MM.1S (cell line): Measurements from ENCODE around the gene CDK6.

Source experiments
- DNase-seq: peaks from one replicate; pipeline ENCODE4 v3.0.0-alpha.2; 2015
- H2AFZ ChIP-seq: fragments of 300-600 bp; sonication (generic); 2 replicates; pipeline ENCODE4 v1.6.0; 2016; ENCODE audit warnings: antibody characterized with exemption, low read length
- H3F3A ChIP-seq: fragments of 300-600 bp; sonication (generic); 2 replicates; pipeline ENCODE4 v1.6.1; 2016; ENCODE audit warnings: mild to moderate bottlenecking, antibody characterized with exemption, low read length, moderate library complexity, mixed read lengths; ENCODE audit not compliant: insufficient read depth
- H3K27ac ChIP-seq: fragments of 300-600 bp; sonication (generic); 2 replicates; pipeline ENCODE4 v1.5.1; 2016; ENCODE audit warnings: mild to moderate bottlenecking, low read length
- H3K27me3 ChIP-seq: fragments of 300-600 bp; sonication (generic); replicated peaks from 2 replicates; pipeline ENCODE4 v1.6.0; 2016; ENCODE audit warnings: low read length; ENCODE audit not compliant: insufficient read depth
- H3K36me3 ChIP-seq: fragments of 300-600 bp; sonication (generic); replicated peaks from 2 replicates; pipeline ENCODE4 v1.6.1; 2016; ENCODE audit warnings: mild to moderate bottlenecking, low read length, mixed read lengths; ENCODE audit not compliant: insufficient read depth
- H3K4me1 ChIP-seq: fragments of 300-600 bp; sonication (generic); 2 replicates; pipeline ENCODE4 v1.6.1; 2016; ENCODE audit warnings: low read length, mixed read lengths
- H3K4me2 ChIP-seq: fragments of 300-600 bp; sonication (generic); 2 replicates; pipeline ENCODE4 v1.6.0; 2016; ENCODE audit warnings: low read depth, low read length
- H3K4me3 ChIP-seq: fragments of 300-600 bp; sonication (generic); 2 replicates; pipeline ENCODE4 v1.5.1; 2016; ENCODE audit warnings: low read length, mixed read lengths
- H3K79me2 ChIP-seq: fragments of 300-600 bp; sonication (generic); 2 replicates; pipeline ENCODE4 v1.6.1; 2016; ENCODE audit warnings: mixed run types, low read length, mixed read lengths
- H3K9ac ChIP-seq: fragments of 300-600 bp; sonication (generic); 2 replicates; pipeline ENCODE4 v1.6.1; 2016; ENCODE audit warnings: low read length, mixed read lengths
- H3K9me2 ChIP-seq: fragments of 300-600 bp; sonication (generic); replicated peaks from 2 replicates; pipeline ENCODE4 v1.6.1; 2016; ENCODE audit warnings: mild to moderate bottlenecking, low read length, mixed read lengths; ENCODE audit not compliant: insufficient read depth
- H3K9me3 ChIP-seq: fragments of 300-600 bp; sonication (generic); replicated peaks from 2 replicates; pipeline ENCODE4 v1.6.1; 2016; ENCODE audit warnings: mild to moderate bottlenecking, low read length, mixed read lengths; ENCODE audit not compliant: insufficient read depth
- H4K20me1 ChIP-seq: fragments of 300-600 bp; sonication (generic); 2 replicates; pipeline ENCODE4 v1.6.1; 2016; ENCODE audit warnings: mild to moderate bottlenecking, low read length, moderate library complexity, mixed read lengths; ENCODE audit not compliant: insufficient read depth
- CTCF ChIP-seq: fragments of 300-600 bp; sonication (generic); IDR thresholded peaks from 2 replicates; pipeline ENCODE4 v1.5.1; 2016; ENCODE audit warnings: antibody characterized with exemption, low read length, mixed read lengths
- EZH2 ChIP-seq: fragments of 300-600 bp; sonication (generic); optimal IDR thresholded peaks from 2 replicates; pipeline ENCODE3; 2017; ENCODE audit warnings: low read depth, mild to moderate bottlenecking, antibody characterized with exemption, low read length, mixed read lengths
- EZH2phosphoT487 ChIP-seq: fragments of 300-600 bp; sonication (generic); IDR thresholded peaks from 2 replicates; pipeline ENCODE4 v1.6.1; 2018; ENCODE audit warnings: antibody characterized with exemption, low read length

Gene CDK6

GRCh38 chr7:92737706-92738105, 98.7 kb downstream of the CDK6 start:
- Histone ChIP-seq H3K4me2 (peak overlapping the region; percentile 75), H3K9ac (peak overlapping the region; percentile 57), H3K79me2 (peaks cover 83% of the 10 kb centered on the region), H3K4me3 (peak overlapping the region; percentile 19), H2AFZ (no peak overlapping the region), H3K9me2 (no peaks in the 10 kb centered on the region), H3K4me1 (peaks cover 53% of the 10 kb centered on the region), H3K27me3 (no peaks in the 10 kb centered on the region), H3K9me3 (no peaks in the 10 kb centered on the region), H3K36me3 (no peaks in the 10 kb centered on the region), H3F3A (peaks cover 28% of the 10 kb centered on the region), H3K27ac (peak overlapping the region; percentile 94), H4K20me1 (no peaks in the 10 kb centered on the region)
- peak; percentile 86 for DNase-seq
- TF ChIP-seq EZH2 (no peak), EZH2phosphoT487 (no peak), CTCF (no peak)

DNA sequence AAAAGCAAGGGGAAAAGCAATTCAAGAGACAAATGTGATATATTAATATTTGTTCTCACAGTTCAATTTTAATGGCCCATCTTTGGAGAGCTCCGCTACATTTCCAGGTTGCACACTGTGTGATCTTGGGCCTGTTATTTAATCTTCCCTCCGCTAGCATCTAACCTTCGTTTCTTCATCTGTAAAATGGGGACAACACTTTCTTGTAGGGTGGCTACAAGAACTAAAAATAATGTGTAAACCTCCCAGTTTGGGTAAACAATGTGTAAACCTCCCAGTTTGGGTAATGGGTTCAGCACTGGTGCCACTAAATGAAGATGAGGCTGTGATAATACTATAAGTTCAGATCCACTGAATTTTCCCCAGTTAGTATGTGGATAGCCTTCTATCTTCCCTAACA, 99.5 kb downstream of the CDK6 start:
- Histone ChIP-seq H3F3A (peaks cover 36% of the 10 kb centered on the region), H3K4me3 (no peak overlapping the region), H3K4me1 (peaks cover 56% of the 10 kb centered on the region), H3K9ac (peak overlapping the region; percentile 57; the same call in 1 of the 2 replicates), H3K4me2 (peak overlapping the region; percentile 75; the same call in 1 of the 2 replicates), H3K9me3 (no peaks in the 10 kb centered on the region), H3K27me3 (no peaks in the 10 kb centered on the region), H4K20me1 (no peaks in the 10 kb centered on the region), H2AFZ (no peak overlapping the region), H3K9me2 (no peaks in the 10 kb centered on the region), H3K36me3 (no peaks in the 10 kb centered on the region), H3K27ac (peak overlapping the region; percentile 94), H3K79me2 (peaks cover 85% of the 10 kb centered on the region)
- TF ChIP-seq EZH2phosphoT487 (no peak), CTCF (no peak), EZH2 (no peak)
- no peak for DNase-seq

- H3K9me3 ChIP-seq = no peaks in the 10 kb centered on the region
- TF ChIP-seq EZH2phosphoT487 (no peak), CTCF (no peak), EZH2 (no peak)
- no peaks in the 10 kb centered on the region for H3K27me3 ChIP-seq
- H3F3A ChIP-seq = peaks cover 37% of the 10 kb centered on the region
- no peak overlapping the region for H3K27ac ChIP-seq
- peaks cover 83% of the 10 kb centered on the region for H3K79me2 ChIP-seq
- H3K4me2 ChIP-seq = no peak overlapping the region
- no peak overlapping the region for H3K4me3 ChIP-seq
- H4K20me1 ChIP-seq = no peaks in the 10 kb centered on the region
- DNase-seq = no peak
- H3K4me1 ChIP-seq = peaks cover 66% of the 10 kb centered on the region
- H2AFZ ChIP-seq = no peak overlapping the region
- no peaks in the 10 kb centered on the region for H3K36me3 ChIP-seq
- no peak overlapping the region for H3K9ac ChIP-seq
- H3K9me2 ChIP-seq = no peaks in the 10 kb centered on the region
These were observed 100.7 kb downstream of the CDK6 start for GRCh38 chr7:92735707-92736106.
